ENCODE measurements around the gene OR8J3.
"Not testable (repeated sequence)": the region's sequence is repeated elsewhere in the genome, so short reads cannot be mapped to it uniquely, and the experiment has no call there.

OR8J3 gene

GRCh38 chr11:56152333-56152732 is 12.3 kb upstream of the OR8J3 start:
- no peak overlapping the region for H3K27ac ChIP-seq
- TF ChIP-seq CTCF (conservative IDR thresholded peaks at IDR 0.05) = no peak

GRCh38 chr11:56151376-56151775 is 11.4 kb upstream of the OR8J3 start:
- TF ChIP-seq CTCF (conservative IDR thresholded peaks at IDR 0.05) = no peak
- no peak overlapping the region for H3K27ac ChIP-seq

GRCh38 chr11:56143681-56144080 is 3.7 kb upstream of the OR8J3 start:
- not testable (repeated sequence) for H3K27ac ChIP-seq

GRCh38 chr11:56122073-56122472 is 17.9 kb downstream of the OR8J3 start, which contains the start of gene OR8H3:
TSS of gene OR8H3 (plus strand) at chr11:56122373. CDS start at chr11:56122373, 0 bp downstream.
- no peak within 1 kb of the TSS for H3K27ac ChIP-seq
- no peak for TF ChIP-seq CTCF (conservative IDR thresholded peaks at IDR 0.05)

GRCh38 chr11:56103210-56103737 is 36.7 kb downstream of the OR8J3 start, which contains the start of gene OR8H2:
TSS of gene OR8H2 (plus strand) at chr11:56103687. CDS start at chr11:56105043, 1,356 bp downstream.
- TF ChIP-seq CTCF (conservative IDR thresholded peaks at IDR 0.05) = no peak
- no peak within 1 kb of the TSS for H3K27ac ChIP-seq

GRCh38 chr11:56093008-56093407 is 47.0 kb downstream of the OR8J3 start, which contains the start of gene OR8I2:
TSS of gene OR8I2 (plus strand) at chr11:56093308. CDS start at chr11:56093308, 0 bp downstream.
- TF ChIP-seq CTCF (conservative IDR thresholded peaks at IDR 0.05) = no peak
- H3K27ac ChIP-seq = no peak within 1 kb of the TSS

GRCh38 chr11:56089697-56090096 is 50.3 kb downstream of the OR8J3 start:
- H3K27ac ChIP-seq = no peak overlapping the region
- TF ChIP-seq CTCF (conservative IDR thresholded peaks at IDR 0.05) = peak; percentile 81

Data from VCaP (cell line).